M059J (cell line): ENCODE results near the gene SLC36A1. TPM values are rescaled to one million over a fixed set of nuclear protein-coding genes. Genes with fewer than 3 reads are reported as not detected.

Experiments used
- DNase-seq: peaks from one replicate; pipeline ENCODE4 v3.0.0-alpha.2; 2012; ENCODE audit warnings: low read depth
- total RNA-seq: library from RNA; depleted of rRNA; stranded (reverse); fragments of >200 nt; shearing (Covaris generic); gene quantifications from 2 replicates; pipeline ENCODE4 v1.2.3, GENCODE V29; 2014

The SLC36A1 gene
- total RNA-seq, 1 experiment from 2014 or later = 4.9 TPM

GRCh38 chr5:151451626-151452520 lies 4.5 kb downstream of the SLC36A1 start:
- peak; percentile 52 for DNase-seq

- DNase-seq = peak; percentile 12
Observed at GRCh38 chr5:151454166-151454565, 6.8 kb downstream of the SLC36A1 start.

DNA sequence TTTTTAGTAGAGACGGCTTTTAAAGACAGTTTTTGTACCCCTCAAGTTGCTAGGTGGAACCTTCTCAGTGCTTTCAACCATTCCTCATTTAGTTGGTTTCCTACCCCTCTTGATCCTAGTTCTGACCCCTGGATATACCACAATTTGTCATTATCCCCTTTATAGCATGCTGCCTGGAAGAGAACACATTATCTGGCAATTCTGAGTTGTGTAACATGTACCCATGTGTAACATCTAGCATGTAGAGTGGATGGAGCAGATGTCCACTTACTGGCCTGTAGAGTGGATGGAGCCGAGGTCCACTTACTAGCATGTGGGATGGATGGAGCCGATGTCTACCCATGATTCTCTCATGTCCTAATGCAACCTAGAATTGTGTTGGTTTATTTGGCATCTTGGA lies 7.5 kb downstream of the SLC36A1 start:
- no peak for DNase-seq

DNA sequence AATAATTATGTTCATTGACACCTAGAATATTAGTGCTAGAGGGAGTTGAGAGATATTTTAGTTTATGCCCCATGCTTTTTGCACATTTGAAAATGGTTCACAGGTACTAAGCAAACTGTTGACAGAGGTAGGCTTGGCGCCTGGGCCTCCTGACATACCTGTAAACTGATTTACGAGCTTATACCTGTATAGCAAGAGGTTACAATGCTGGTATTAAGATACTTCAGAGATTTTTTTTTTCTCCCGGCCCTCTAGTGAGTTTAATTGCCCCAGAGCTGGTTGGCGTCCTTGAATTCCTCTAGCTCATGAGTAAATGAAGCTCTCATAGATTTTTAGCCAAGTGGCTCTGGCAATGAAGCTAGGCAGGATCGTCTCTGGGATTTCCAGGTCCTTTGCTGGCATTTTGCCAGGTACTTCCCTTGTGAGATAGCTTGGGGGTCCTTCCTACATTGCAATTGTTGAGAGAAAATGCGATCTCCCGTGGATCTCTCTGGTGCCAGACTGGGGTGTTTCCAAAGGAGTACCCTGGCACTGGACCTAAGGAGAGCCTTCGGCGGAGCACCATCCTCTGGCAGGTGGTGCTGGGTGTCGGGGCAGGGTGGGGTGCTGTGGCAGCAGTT lies 9.0 kb downstream of the SLC36A1 start:
- no peak for DNase-seq

GRCh38 chr5:151458314-151458713 lies 10.9 kb downstream of the SLC36A1 start:
- no peak for DNase-seq

GRCh38 chr5:151459680-151460324 lies 12.4 kb downstream of the SLC36A1 start:
- no peak for DNase-seq

DNA sequence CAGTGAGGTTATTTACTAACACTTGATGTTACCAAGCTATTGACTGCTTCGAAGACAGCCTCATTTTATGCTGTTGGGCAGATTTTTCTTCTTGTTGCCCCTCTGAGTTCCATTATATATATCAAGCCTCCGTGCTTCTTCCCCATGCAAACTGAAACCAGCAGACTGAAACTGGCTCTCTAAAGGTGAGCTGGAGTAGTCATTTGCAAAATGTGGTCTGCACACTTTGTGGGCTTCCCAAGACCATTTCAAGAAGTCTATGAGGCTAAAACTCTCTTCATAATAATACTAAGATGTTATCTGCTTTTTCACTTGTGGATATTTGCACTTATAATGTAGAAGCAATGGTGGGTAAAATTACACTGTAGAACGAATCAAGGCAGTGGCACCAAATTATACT lies 13.9 kb downstream of the SLC36A1 start:
- no peak for DNase-seq

DNA sequence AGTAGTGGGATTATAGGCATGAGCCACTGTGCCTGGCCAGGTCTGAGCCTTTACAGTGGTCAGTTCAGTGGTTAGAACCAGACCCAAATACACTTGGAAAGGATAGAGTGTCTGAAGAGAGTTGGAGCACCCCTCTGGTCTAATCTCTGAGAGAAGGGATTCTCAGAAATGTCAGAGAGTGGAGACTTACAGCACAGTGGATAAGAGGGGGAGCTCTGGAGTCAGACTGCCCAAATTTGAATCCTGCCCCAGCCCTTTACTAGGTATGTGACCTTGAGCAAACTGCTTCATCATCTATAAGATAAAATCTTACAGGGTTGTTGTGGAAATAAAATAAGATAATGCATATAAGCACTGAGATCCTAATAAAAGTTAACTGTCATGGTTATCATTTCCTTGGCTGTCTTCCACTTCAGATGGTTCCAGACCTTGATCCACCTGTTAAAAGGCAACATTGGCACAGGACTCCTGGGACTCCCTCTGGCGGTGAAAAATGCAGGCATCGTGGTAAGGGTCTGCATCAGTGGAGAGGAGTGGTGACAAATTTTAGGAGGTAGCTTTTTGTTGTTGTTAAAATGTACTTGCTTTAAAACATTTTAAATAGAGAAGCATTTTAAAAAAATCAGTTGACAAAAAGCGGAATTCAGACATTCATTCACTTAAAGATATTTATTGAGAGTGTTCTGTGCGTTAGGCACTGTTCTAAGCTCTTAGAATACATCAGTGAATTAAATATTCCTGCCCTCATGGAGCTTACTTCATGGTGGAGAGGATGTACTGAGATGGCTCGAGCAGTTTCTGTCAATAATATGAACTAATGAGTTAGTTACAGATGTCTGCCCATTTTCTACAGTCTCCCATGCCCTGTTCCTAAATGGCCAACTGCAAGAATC lies 16.0 kb downstream of the SLC36A1 start:
- no peak for DNase-seq

GRCh38 chr5:151464101-151464500 lies 16.7 kb downstream of the SLC36A1 start:
- no peak for DNase-seq

DNA sequence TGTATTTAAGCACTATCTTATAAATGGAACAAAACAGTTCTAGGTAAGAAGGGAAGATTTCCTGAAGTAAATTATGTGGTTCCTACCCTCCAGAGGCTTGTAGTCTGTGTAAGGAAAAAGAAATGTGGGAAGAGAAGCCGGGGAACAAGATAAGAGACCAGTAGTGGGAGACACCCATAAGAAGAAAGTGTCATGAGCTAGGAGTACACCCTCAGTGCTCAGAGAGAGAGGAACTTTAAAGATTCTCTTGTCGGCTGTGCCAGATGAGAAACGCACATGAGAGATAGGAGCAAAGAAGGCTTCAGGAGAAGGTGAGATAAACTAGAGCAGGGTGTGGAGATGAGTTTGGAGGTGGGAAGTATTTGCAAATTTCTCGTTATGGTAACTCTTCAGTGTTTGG lies 18.1 kb downstream of the SLC36A1 start:
- no peak for DNase-seq

DNA sequence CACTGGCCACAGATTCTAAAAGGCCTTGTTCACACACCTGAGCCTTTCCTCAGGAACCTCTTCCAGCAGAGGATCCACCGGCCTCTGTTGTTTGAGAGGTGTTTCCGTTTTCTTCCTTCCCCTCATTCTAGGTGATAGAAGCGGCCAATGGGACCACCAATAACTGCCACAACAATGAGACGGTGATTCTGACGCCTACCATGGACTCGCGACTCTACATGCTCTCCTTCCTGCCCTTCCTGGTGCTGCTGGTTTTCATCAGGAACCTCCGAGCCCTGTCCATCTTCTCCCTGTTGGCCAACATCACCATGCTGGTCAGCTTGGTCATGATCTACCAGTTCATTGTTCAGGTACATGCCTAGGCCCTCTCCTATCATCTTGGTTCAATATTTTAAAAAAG lies 20.2 kb downstream of the SLC36A1 start:
- no peak for DNase-seq

DNA sequence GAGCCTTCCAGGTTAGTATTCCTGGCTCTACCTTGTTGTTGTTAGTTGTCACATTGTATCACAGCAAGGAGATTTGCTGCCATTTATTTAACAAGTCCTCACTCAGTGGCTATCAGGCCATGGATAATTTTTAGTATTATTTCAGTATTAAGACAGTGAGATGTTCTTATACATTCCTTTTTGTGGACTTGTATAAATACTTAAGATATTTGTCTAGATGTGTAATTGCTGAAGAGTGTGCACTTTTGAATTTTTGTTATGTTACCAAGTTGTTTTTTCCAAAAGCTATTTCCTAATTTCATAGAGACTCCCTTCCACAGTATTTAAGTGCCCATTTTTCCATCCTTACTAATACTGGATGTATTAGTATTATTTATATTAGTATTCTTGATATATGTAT lies 22.0 kb downstream of the SLC36A1 start:
- no peak for DNase-seq

- no peak for DNase-seq
Observed at GRCh38 chr5:151469992-151470391, 22.6 kb downstream of the SLC36A1 start.

DNA sequence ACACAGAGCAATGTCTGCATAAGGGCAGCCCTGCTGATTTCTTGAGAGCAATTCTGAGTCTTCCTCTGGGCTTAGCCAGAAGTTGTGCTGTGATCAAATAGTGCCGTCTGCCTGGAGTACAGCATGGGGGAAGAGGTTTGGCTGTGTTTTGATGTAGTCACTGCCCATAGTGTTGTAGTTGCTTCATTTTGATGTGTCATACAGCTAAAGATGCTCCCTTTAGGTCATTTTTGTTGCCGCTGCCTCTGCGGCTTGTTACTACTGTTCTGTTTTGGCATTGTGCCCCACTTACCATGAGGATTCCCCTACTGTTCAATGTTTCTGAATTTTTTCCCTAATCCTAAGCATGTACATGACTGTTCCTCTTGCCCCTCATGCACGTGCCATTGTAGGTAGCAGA lies 23.0 kb downstream of the SLC36A1 start:
- no peak for DNase-seq

GRCh38 chr5:151471276-151471675 lies 23.9 kb downstream of the SLC36A1 start:
- no peak for DNase-seq

DNA sequence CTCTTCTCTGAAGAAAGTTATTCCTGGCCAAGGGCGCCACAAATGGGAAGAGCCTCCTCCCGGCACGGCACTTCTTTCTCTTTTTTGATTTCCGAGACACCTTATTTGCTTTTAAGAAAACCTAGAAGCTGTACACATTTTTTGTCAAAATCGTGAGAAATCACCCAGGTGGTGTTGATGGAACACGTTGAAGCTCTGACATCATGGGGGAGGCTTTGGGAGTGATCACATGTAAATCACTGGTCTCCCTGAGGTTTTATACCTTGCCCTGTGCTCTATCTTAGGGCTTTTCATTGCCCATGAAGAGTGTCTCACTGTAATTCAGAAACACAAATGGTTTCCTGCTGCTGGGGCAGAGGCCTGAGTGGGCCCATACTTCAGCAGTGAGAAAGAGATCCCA lies 27.4 kb downstream of the SLC36A1 start:
- no peak for DNase-seq

GRCh38 chr5:151475388-151475787 lies 28.0 kb downstream of the SLC36A1 start:
- no peak for DNase-seq

- no peak for DNase-seq
Observed at GRCh38 chr5:151476016-151476415, 28.6 kb downstream of the SLC36A1 start.

GRCh38 chr5:151477101-151477500 lies 29.7 kb downstream of the SLC36A1 start:
- no peak for DNase-seq

DNA sequence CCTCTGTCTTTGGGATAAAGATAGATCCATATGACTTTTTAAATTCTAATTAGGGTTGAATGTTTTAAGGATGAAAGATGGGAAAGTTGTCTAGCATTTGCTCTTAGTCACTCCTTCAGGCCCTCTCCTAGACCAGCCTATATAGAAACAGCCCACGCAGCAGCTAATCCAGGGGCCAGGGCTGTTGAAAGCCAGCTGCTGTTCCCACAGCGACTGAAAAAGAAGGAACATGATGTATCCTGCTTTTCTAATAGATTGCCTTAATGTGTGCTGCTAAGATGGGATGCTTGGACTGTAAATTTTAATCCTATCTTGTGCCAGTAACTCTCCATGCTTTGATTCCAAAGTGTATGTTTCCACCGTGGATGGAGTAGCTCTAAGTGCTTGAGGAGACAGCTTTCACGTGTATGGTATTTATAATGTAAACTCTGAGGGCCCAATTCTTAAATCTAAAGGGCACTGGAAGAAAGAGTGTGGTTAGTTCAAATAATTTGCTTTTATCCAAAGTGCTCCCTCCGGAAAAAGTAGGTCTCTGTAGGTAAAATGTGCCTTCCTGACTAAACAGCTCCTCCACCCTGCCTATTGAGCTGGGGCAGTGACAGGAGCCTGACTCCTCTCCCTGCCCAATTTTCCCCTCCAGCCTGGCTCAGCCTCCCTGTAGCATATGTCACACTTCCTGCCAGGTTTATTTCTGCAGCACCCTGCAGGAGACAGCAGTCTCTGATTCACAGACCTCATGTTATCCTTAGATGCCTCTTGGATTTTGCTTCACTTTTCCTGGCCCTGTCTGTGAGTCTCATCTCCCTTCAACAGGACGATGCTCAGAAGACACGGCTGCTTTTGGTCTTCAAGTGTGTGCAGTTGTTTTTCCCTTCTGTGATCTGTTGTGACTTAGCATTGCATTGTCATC lies 33.2 kb downstream of the SLC36A1 start:
- DNase-seq = peak; percentile 6

- DNase-seq = no peak
Observed at GRCh38 chr5:151483176-151483575, 35.8 kb downstream of the SLC36A1 start.
